ENCODE measurements around the gene CNGB1.

Gene CNGB1

DNA sequence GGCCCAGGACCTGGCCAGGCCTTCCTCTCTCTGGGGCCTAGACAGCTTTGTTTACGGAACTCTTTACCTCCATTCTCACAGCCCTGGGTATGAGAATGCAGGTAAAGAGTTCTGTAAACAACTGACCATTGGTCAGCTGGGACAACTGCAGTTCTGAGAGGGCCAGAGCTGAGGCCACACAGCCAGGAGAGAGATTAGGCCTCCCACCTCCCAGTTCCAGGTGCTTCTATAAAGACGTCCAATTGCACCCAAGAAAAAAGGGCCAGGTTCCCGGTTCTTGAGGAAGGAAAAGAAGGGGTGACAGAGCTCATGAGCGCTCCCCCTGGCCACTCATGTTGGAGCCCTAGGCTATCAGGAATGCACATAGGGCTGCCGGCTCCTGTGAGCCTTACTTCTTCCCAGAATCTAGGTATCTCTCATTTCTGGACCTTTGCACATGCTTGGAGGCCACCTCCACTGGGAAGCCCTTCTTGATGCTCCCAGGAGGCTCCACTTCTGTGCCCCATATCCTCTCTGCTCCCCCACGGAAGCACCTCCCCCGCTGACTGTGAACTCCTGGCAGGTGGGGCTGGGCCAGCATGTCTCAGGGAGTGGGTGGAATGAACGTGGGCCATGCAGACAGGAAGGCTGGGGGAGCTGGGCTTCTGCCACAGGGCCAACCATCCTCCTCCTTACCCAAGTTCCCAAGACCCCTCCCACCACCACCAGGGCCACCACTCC lies 13.1 kb downstream of the CNGB1 start:
- TF ChIP-seq, protein P1, sequence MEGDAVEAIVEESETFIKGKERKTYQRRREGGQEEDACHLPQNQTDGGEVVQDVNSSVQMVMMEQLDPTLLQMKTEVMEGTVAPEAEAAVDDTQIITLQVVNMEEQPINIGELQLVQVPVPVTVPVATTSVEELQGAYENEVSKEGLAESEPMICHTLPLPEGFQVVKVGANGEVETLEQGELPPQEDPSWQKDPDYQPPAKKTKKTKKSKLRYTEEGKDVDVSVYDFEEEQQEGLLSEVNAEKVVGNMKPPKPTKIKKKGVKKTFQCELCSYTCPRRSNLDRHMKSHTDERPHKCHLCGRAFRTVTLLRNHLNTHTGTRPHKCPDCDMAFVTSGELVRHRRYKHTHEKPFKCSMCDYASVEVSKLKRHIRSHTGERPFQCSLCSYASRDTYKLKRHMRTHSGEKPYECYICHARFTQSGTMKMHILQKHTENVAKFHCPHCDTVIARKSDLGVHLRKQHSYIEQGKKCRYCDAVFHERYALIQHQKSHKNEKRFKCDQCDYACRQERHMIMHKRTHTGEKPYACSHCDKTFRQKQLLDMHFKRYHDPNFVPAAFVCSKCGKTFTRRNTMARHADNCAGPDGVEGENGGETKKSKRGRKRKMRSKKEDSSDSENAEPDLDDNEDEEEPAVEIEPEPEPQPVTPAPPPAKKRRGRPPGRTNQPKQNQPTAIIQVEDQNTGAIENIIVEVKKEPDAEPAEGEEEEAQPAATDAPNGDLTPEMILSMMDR (IDR thresholded peaks at IDR 0.05; ENCODE audit: low read depth, low read length) = 0 out of 2 replicates have a peak, but pooled peaks have one; percentile 10
- no peak for DNase-seq
- Histone ChIP-seq H3K36me3 (no peaks in the 10 kb centered on the region), H3K27me3 (ENCODE audit: insufficient read depth, low read depth, severe bottlenecking) (no peaks in the 10 kb centered on the region), H3K9me3 (ENCODE audit: severe bottlenecking) (no peaks in the 10 kb centered on the region), H3K27ac (no peak overlapping the region), H3K4me3 (ENCODE audit: low read depth, low read length) (no peak overlapping the region)

DNA sequence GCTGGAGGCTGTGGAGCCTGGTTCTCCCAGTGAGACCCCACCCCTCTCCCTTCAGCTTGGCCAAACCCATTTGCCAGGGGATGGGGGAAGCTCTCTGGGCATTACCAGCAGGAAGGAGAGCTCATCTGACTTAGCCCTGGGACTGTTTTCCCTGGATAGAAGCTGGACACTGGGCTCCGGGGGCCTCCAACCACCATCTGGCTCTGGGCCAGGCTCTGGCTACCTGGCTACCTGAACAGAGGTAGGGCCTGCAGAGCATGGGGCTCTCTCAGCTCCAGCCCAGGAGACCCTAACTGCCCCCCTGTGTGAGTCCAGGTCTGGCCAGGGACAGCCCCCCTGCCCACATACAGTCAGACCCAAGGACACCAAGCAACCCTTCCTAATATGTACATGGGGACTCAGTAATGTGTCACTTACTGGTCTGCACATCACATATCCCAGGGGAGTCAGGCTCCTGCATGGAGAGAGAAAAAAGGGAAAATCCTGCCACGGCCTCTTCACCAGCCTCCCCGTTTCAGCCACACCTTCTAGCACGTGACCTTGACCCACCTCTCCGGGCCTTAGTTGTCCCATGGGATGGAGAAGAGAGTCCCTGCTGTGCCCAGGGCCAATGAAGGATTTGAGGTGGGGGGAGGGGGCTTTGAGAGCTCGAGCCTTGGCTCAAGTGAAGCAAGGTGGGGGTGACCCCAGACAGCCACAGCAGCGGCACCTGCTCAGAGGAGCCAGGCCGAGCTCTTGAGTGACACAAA lies 13.8 kb downstream of the CNGB1 start:
- H3K4me3 ChIP-seq (ENCODE audit: low read depth, low read length) = no peak overlapping the region
- TF ChIP-seq, protein P1 (IDR thresholded peaks at IDR 0.05; ENCODE audit: low read depth, low read length) = no peak
- no peak for DNase-seq
- H3K36me3 ChIP-seq = no peaks in the 10 kb centered on the region
- H3K27ac ChIP-seq = no peak overlapping the region
- no peaks in the 10 kb centered on the region for H3K9me3 ChIP-seq (ENCODE audit: severe bottlenecking)
- no peaks in the 10 kb centered on the region for H3K27me3 ChIP-seq (ENCODE audit: insufficient read depth, low read depth, severe bottlenecking)

DNA sequence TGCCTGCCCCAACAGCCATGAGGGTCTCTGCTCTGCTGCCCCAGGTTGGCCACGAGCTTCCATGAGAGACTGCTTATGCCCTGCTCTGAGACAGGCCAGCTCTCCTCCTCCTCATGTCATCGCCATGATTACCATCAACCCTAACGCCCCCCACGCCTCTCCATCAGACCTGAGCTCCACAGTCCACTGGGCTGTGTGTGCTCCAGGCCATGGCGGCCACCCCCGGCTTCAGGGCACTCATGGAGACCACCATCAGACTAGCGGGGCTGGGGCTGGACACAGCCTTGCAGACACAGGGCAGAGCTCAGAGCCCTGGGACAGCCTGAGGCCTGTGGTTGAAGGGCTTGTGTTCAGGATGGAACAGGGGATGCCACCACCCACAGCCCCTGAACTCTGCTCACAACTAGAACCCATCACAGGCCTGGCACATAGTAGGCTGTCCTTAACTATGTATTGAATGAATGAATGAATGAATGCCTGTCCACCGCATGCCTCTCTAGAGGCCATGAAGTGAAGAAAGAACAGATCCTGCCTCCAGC lies 14.6 kb downstream of the CNGB1 start:
- no peak overlapping the region for H3K4me3 ChIP-seq (ENCODE audit: low read depth, low read length)
- DNase-seq = no peak
- no peaks in the 10 kb centered on the region for H3K27me3 ChIP-seq (ENCODE audit: insufficient read depth, low read depth, severe bottlenecking)
- peak overlapping the region; percentile 72 for H3K27ac ChIP-seq
- H3K9me3 ChIP-seq (ENCODE audit: severe bottlenecking) = no peaks in the 10 kb centered on the region
- no peaks in the 10 kb centered on the region for H3K36me3 ChIP-seq
- TF ChIP-seq, protein P1 (IDR thresholded peaks at IDR 0.05; ENCODE audit: low read depth, low read length) = no peak

DNA sequence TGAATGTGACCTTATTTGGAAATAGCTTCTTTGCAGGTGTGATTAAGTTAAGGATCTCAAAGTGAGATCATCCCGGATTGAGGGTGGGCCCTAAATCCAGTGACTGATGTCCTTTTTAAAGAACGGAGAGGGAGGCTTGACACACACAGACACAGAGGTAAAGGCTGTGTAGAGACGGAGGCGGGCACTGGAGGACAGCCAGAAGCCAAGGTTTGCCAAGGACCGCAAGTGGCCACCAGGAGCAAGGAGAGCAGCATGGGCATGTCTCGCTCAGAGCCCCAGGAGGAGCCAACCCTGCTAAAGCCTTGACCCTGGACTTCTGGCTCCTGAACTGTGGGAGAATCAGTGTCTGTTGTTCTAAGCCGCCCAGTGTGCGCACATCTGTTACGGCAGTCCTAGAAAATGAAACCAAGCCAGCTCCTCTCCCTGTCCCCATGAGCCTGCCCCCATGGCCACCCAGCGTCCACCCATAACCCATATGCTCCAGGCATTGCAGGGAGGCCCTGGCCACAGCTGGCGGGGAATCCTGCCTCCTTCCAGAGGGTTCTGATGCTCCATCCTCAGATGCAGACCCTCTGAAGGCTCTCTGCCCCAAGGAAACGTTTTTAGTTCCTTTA lies 15.2 kb downstream of the CNGB1 start:
- DNase-seq = peak; percentile 66
- Histone ChIP-seq H3K27me3 (ENCODE audit: insufficient read depth, low read depth, severe bottlenecking) (no peaks in the 10 kb centered on the region), H3K4me3 (ENCODE audit: low read depth, low read length) (peak overlapping the region; percentile 14), H3K9me3 (ENCODE audit: severe bottlenecking) (no peaks in the 10 kb centered on the region), H3K27ac (peak overlapping the region; percentile 72), H3K36me3 (no peaks in the 10 kb centered on the region)
- TF ChIP-seq, protein P1 (IDR thresholded peaks at IDR 0.05; ENCODE audit: low read depth, low read length) = peak; percentile 53

DNA sequence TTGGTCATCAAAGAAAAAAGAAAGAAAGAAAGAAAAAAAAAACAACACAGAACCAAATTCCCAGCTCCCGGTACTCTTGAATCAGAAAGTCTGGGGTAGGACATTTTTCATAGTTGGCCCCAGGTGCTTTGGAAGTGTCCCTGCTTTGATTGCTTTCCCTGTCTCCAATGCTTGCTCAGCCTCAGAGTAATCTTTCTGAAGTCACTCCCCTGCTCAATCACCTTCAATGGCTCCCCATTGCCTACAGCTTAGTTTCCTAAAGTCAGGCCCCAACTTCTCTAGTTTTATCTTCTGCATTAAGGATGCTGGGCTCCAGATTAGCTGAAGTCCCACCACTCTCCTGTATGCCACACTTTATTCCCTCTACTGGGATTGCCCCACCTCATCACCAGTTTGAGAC lies 17.1 kb downstream of the CNGB1 start:
- no peak for DNase-seq
- Histone ChIP-seq H3K27me3 (ENCODE audit: insufficient read depth, low read depth, severe bottlenecking) (no peaks in the 10 kb centered on the region), H3K36me3 (no peaks in the 10 kb centered on the region), H3K27ac (no peak overlapping the region), H3K4me3 (ENCODE audit: low read depth, low read length) (no peak overlapping the region), H3K9me3 (ENCODE audit: severe bottlenecking) (no peaks in the 10 kb centered on the region)
- TF ChIP-seq, protein P1 (IDR thresholded peaks at IDR 0.05; ENCODE audit: low read depth, low read length) = no peak
